ENCODE measurements around the gene SH3RF3. TPM values are rescaled to one million over a fixed set of nuclear protein-coding genes. Genes with fewer than 3 reads are reported as not detected.

SH3RF3 gene
- total RNA-seq, 1 experiment from 2014 or later, result not detected

GRCh38 chr2:109422071-109422757, 293.2 kb downstream of the SH3RF3 start:
- Histone ChIP-seq H2AFZ (ENCODE audit: low read depth, low read length, poor library complexity, severe bottlenecking) (no peak overlapping the region), H3K4me3 (replicated peaks in 1 of 2; ENCODE audit: low read depth in 1 of 2, low read length in 2 of 2) (no peak overlapping the region), H3K4me2 (ENCODE audit: low read length) (no peak overlapping the region), H3K36me3 (ENCODE audit: control insufficient read depth in 1 of 2, insufficient read depth in 2 of 2, low read length in 2 of 2) (no peaks in the 10 kb centered on the region), H3K79me2 (ENCODE audit: insufficient read depth, low read length) (no peaks in the 10 kb centered on the region), H3K4me1 (ENCODE audit: control insufficient read depth in 1 of 2, insufficient read depth in 2 of 2, low read length in 2 of 2) (no peaks in the 10 kb centered on the region), H3K9me2 (ENCODE audit: insufficient read depth) (no peaks in the 10 kb centered on the region), H3K27ac (ENCODE audit: low read depth, low read length) (no peak overlapping the region), H3K27me3 (ENCODE audit: insufficient read depth, low read length) (peaks cover 7% of the 10 kb centered on the region; the same call in 1 of the 2 replicates), H3K9me3 (ENCODE audit: control insufficient read depth in 1 of 2, insufficient read depth in 1 of 2, low read depth in 1 of 2, low read length in 2 of 2) (no peaks in the 10 kb centered on the region), H4K20me1 (ENCODE audit: insufficient read depth) (no peaks in the 10 kb centered on the region), H3K9ac (ENCODE audit: low read length) (no peak overlapping the region)
- ChIA-PET RAD21 (ENCODE audit: low non-redundant PET in 1 of 2, low total read pairs in 2 of 2, uncharacterized antibody in 2 of 2, unreplicated experiment in 2 of 2) (no interaction called here), POLR2A (no interaction called here), CTCF (no interaction called here)
- TF ChIP-seq YY1 (IDR thresholded peaks at IDR 0.05; ENCODE audit: extremely low read depth, insufficient replicate concordance, low read depth, low read length) (no peak), EZH2 (IDR thresholded peaks at IDR 0.05) (no peak), SRF (IDR thresholded peaks at IDR 0.05; ENCODE audit: low read depth) (no peak)
- DNase-seq (ENCODE audit: low read depth, low spot score) (no peak), ATAC-seq (no peak)
- BruUV-seq (replicated peaks), result no TSS peak
- intact Hi-C loops (cut with micrococcal nuclease), result no loop called here

GRCh38 chr2:109422758-109423500, 293.9 kb downstream of the SH3RF3 start:
- H3K27ac ChIP-seq (ENCODE audit: low read depth, low read length), result no peak overlapping the region
- no peaks in the 10 kb centered on the region for H3K9me2 ChIP-seq (ENCODE audit: insufficient read depth)
- H3K9ac ChIP-seq (ENCODE audit: low read length), result no peak overlapping the region
- no peaks in the 10 kb centered on the region for H3K9me3 ChIP-seq (ENCODE audit: control insufficient read depth in 1 of 2, insufficient read depth in 1 of 2, low read depth in 1 of 2, low read length in 2 of 2)
- ChIA-PET POLR2A (no interaction called here), RAD21 (ENCODE audit: low non-redundant PET in 1 of 2, low total read pairs in 2 of 2, uncharacterized antibody in 2 of 2, unreplicated experiment in 2 of 2) (no interaction called here), CTCF (no interaction called here)
- no peaks in the 10 kb centered on the region for H4K20me1 ChIP-seq (ENCODE audit: insufficient read depth)
- intact Hi-C loops (cut with micrococcal nuclease), result no loop called here
- ATAC-seq (no peak), DNase-seq (ENCODE audit: low read depth, low spot score) (no peak)
- H2AFZ ChIP-seq (ENCODE audit: low read depth, low read length, poor library complexity, severe bottlenecking), result no peak overlapping the region
- no peaks in the 10 kb centered on the region for H3K4me1 ChIP-seq (ENCODE audit: control insufficient read depth in 1 of 2, insufficient read depth in 2 of 2, low read length in 2 of 2)
- BruUV-seq (replicated peaks), result no TSS peak
- no peaks in the 10 kb centered on the region for H3K79me2 ChIP-seq (ENCODE audit: insufficient read depth, low read length)
- peaks cover 7% of the 10 kb centered on the region; the same call in 1 of the 2 replicates for H3K27me3 ChIP-seq (ENCODE audit: insufficient read depth, low read length)
- no peak overlapping the region for H3K4me3 ChIP-seq (replicated peaks in 1 of 2; ENCODE audit: low read depth in 1 of 2, low read length in 2 of 2)
- H3K4me2 ChIP-seq (ENCODE audit: low read length), result no peak overlapping the region
- no peaks in the 10 kb centered on the region for H3K36me3 ChIP-seq (ENCODE audit: control insufficient read depth in 1 of 2, insufficient read depth in 2 of 2, low read length in 2 of 2)
- no peak for TF ChIP-seq SRF (IDR thresholded peaks at IDR 0.05; ENCODE audit: low read depth)
- TF ChIP-seq ZBTB33 (IDR thresholded peaks at IDR 0.05; ENCODE audit: extremely low read depth, insufficient replicate concordance, low read length), result no peak
- TF ChIP-seq TCF7L2 (IDR thresholded peaks at IDR 0.05; ENCODE audit: borderline replicate concordance, extremely low read depth, insufficient read depth, insufficient read length), result no peak
- no peak for TF ChIP-seq SIN3A (IDR thresholded peaks at IDR 0.05; ENCODE audit: low read depth)
- TF ChIP-seq MAX (IDR thresholded peaks at IDR 0.05), result no peak
- TF ChIP-seq JUND (IDR thresholded peaks at IDR 0.05), result no peak
- no peak for TF ChIP-seq CTCF (IDR thresholded peaks at IDR 0.05 in 2 of 3, conservative IDR thresholded peaks at IDR 0.05 in 1 of 3; ENCODE audit: borderline replicate concordance in 1 of 3, insufficient read depth in 1 of 3, low read depth in 2 of 3, low read length in 2 of 3)
- no peak for TF ChIP-seq POLR2A (IDR thresholded peaks at IDR 0.05; ENCODE audit: borderline replicate concordance, extremely low read depth, insufficient read depth, insufficient read length)
- TF ChIP-seq CEBPB (IDR thresholded peaks at IDR 0.05; ENCODE audit: low read depth), result no peak
- no peak for TF ChIP-seq EZH2 (IDR thresholded peaks at IDR 0.05)
- TF ChIP-seq EZH2phosphoT487 (IDR thresholded peaks at IDR 0.05; ENCODE audit: borderline replicate concordance), result no peak
- TF ChIP-seq EGR1 (IDR thresholded peaks at IDR 0.05; ENCODE audit: low read depth), result no peak
- TF ChIP-seq CBX3 (IDR thresholded peaks at IDR 0.05; ENCODE audit: low read depth), result no peak

Measured in HCT116 (cell line).